ENCODE results near the gene TXNDC11.

Gene TXNDC11

DNA sequence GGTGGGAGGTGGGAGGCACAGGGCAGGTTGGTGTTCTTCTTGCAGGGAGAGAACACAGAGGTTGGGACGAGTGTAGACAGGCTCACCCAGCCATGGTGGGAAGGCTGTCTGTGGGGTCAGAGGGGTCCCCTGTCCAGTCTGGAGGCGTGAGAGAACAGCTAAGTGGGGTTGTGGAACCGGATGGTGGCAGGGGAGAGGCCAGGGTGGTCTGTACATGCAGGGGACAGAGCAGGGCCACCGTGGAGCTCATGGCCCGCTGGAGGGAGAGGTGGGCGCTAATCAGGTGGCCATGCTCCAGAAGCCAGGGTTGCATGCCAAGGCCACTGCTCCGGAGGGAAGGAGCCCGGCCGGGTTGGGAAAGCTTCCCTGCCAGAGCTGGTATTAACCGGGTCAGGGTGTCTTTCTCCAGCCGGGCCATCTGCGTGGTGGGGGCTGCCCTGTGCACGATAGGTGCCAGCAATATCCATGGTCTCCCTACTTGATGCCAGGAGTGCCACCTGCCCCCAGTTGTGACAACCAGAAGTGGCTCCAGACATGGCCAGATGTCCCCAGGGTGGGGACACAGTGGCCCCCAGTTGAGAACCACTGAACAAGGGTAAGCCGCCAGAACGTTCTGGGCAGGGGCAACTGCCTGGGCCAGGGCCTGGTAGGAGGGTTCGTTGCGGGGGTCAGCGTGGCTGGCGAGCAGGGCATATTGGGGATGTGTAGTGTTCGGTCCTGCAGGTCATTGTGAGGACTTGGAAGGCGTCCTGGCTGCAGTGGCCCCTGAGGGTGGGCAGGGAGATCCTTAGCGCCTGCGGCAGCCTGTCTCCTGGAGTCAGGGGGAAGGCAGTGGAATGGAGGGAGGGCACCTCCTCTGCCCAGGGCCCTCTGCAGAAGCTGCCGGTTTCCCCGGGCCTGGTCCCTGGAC is 69.3 kb downstream of the TXNDC11 start:
- no peak for DNase-seq (ENCODE audit: insufficient read length, low spot score)
- FAIRE-seq: peak; percentile 80
- TF ChIP-seq POLR2A (IDR thresholded peaks at IDR 0.05; ENCODE audit: low read depth, low read length) (no peak), POU2F2 (IDR thresholded peaks at IDR 0.05; ENCODE audit: low read depth, low read length) (no peak), PAX5 (IDR thresholded peaks at IDR 0.05; ENCODE audit: insufficient read depth, low read length, severe bottlenecking) (no peak), POLR2AphosphoS5 (IDR thresholded peaks at IDR 0.05; ENCODE audit: low read depth, low read length) (no peak), SPI1 (IDR thresholded peaks at IDR 0.05; ENCODE audit: low read depth, low read length) (no peak), TAF1 (IDR thresholded peaks at IDR 0.05; ENCODE audit: low read depth, low read length) (no peak)

DNA sequence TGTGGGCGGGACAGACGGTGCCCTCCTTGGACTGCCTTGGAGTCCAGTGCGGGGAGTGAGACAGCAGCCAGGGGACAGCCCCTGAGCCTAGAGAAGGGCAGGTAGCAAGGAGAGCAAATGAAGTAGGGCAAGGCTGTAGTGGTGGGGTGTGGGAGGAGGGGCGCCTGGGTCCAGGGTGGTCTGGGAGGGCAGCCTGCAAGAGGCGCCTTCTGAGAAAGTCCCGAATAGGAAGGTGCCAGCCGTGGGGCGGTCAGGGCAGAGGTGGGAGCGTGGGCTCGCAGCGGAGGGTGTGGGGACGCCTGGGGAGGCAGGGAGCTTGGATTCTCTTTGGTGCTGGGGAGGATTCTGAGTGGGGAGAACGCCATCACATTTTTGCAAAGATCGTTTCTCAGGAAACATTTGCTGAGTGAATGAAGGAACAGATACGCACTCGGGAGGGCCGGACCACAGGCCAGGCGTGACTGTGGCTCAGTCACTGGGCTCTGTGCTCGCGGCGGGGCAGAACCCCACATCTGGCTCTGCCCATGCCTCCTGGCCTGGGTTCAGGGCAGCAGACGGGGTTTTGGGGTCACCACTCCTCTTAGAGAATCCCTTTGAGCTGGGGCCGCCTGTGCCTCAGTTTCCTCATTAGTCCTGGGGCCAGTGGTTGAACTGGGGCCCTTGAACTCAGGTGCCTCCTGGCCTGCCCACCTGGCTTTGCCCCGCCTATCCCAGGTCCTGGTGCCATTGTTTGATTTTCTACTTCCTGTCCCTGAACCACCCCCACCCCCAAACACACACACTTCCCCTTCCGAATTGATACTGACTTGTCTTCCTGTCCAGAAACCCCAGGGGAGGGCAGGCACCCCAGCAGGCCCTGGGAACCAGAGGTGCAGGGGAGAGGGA is 70.2 kb downstream of the TXNDC11 start:
- DNase-seq (ENCODE audit: insufficient read length, low spot score): peak; percentile 64
- peak; percentile 63 for FAIRE-seq
- peak; percentile 81 for TF ChIP-seq SPI1 (IDR thresholded peaks at IDR 0.05; ENCODE audit: low read depth, low read length)
- TF ChIP-seq POLR2A (IDR thresholded peaks at IDR 0.05; ENCODE audit: low read depth, low read length): no peak

DNA sequence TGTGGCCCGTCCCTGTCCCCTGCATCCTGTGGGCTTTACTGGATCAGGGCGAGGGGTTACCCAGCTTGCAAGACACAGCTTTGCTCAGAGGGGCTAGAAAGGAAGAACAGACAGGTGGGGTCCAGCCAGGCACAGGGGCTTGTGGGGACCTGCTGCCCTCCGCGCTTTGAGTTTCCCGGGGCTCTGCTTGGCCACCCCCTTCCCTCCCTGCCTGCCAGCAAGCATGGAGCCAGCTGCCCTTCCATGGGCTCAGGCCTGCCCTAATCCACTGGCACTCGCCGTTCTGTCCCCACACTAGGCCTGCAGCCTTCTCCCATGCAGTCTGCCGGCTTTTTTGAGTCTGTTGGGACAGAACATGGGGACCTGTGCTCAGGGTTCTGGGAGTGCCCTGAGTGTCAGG is 71.0 kb downstream of the TXNDC11 start:
- TF ChIP-seq TAF1 (IDR thresholded peaks at IDR 0.05; ENCODE audit: low read depth, low read length): no peak
- no peak for TF ChIP-seq POLR2A (IDR thresholded peaks at IDR 0.05; ENCODE audit: low read depth, low read length)
- no peak for TF ChIP-seq PAX5 (IDR thresholded peaks at IDR 0.05; ENCODE audit: insufficient read depth, low read length, severe bottlenecking)
- TF ChIP-seq SPI1 (IDR thresholded peaks at IDR 0.05; ENCODE audit: low read depth, low read length): no peak
- TF ChIP-seq POLR2AphosphoS5 (IDR thresholded peaks at IDR 0.05; ENCODE audit: low read depth, low read length): no peak
- no peak for TF ChIP-seq POU2F2 (IDR thresholded peaks at IDR 0.05; ENCODE audit: low read depth, low read length)
- no peak for DNase-seq (ENCODE audit: insufficient read length, low spot score)
- FAIRE-seq: no peak

DNA sequence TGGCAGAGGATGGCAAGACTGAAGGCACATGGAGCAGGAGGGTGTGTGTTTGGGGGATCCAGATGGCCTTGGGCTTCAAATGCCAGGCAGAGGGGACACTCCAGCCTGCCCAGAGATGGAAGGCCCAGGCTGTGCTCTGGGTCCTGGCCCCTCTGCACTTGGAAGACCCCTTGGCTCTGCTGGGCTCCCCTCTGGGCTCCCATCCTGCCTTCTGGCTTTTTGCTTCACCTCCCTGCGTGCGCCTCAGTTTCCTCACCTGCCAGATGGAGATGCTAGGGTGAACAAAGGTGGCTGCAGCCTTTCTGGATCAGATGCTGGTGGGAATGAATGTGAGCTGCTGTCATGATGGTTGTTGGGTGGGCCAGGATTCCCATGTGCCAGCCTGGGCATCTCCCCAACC is 71.4 kb downstream of the TXNDC11 start:
- no peak for DNase-seq (ENCODE audit: insufficient read length, low spot score)
- TF ChIP-seq SPI1 (IDR thresholded peaks at IDR 0.05; ENCODE audit: low read depth, low read length) (no peak), POLR2AphosphoS5 (IDR thresholded peaks at IDR 0.05; ENCODE audit: low read depth, low read length) (no peak), POU2F2 (IDR thresholded peaks at IDR 0.05; ENCODE audit: low read depth, low read length) (no peak), TAF1 (IDR thresholded peaks at IDR 0.05; ENCODE audit: low read depth, low read length) (no peak), PAX5 (IDR thresholded peaks at IDR 0.05; ENCODE audit: insufficient read depth, low read length, severe bottlenecking) (no peak), POLR2A (IDR thresholded peaks at IDR 0.05; ENCODE audit: low read depth, low read length) (no peak)
- FAIRE-seq: no peak

DNA sequence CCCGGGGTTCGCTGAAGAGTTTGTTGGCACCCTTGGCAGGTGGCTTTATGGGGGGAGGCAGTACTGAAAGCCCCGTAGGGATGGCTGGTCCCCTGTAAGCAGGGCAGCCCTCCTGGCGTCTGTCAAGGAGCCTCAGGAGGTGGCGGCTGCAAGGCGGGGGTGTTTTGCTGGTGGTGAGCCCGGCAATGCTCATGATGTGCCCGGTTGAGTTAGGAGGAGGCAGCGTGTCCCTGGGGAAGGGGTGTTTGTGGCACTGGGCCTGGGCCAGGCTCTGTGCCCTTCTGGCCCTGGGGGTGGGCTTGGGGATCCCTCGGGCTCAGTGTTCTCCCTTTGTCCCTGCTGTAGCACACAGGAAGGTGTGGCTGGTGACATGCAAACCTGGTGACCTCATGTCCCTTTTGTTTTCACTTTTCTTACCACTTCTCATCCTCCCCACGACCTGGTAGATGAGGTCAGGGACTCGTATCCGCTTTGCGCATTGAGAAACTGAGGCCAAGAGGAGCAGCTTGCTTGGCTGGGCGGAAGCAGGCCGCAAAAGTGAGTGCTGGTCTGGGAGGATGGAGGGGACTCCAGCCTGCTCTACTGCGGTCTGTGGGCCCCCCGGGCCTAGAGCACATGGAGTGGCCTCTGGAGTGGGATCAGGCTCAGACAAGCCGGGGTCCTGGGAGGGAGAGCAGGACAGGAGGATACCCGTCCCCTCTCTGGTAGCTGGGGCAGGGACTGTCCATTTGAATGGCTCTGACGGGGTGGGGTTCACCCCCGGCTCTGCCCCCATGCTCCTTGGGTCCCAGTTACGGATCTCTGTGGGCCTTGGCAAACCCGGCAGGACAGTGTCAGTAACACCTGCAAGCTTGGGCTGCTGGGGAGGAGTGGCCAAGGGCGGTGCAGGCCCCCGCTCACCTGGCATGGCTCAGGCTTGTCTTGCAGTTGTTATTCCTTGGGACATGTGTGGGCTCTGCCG is 72.2 kb downstream of the TXNDC11 start:
- TF ChIP-seq POLR2A (IDR thresholded peaks at IDR 0.05; ENCODE audit: low read depth, low read length) (no peak), POU2F2 (IDR thresholded peaks at IDR 0.05; ENCODE audit: low read depth, low read length) (peak; percentile 56; the same call in 1 of the 2 replicates), PAX5 (IDR thresholded peaks at IDR 0.05; ENCODE audit: insufficient read depth, low read length, severe bottlenecking) (no peak), SPI1 (IDR thresholded peaks at IDR 0.05; ENCODE audit: low read depth, low read length) (peak; percentile 37; the same call in 1 of the 2 replicates)
- peak; percentile 94 for FAIRE-seq
- DNase-seq (ENCODE audit: insufficient read length, low spot score): no peak

DNA sequence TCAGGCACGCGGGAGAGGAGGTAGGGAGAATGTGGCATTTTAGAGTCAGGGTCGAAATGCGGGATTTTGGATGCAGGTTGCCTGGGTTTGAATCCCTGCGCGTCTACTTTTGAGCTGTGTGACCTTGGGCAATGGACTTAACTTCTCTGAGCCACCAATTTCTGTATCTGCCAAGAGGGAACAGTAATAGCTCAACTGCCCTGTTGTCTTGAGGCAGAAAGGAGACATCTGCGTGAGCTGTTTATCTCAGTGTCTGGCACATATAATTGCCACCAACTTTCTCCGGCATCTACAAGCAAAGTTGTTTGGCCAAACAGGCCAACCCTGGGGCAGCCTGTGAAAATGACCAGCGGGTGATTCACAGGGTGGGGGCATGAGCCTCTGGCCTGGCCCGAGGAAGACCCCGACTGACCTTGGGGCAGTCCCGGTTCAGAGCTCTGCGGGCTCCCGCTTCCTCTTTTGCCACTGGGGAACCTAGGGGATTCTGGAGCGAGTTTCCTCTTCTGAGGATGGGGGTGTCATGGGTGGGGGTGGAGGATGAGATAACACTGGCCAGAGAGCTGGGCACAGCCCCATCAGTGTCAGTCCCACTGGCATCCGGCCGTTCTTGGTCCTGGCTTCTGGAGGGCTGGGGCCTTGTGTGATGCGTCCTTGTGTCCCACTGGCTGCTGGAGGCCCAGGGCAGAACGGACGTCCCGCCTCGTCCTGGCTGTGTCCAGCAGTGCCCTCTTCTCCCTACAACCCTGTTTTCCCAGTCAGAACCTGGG is 73.1 kb downstream of the TXNDC11 start:
- FAIRE-seq (peak; percentile 86), DNase-seq (ENCODE audit: insufficient read length, low spot score) (no peak)
- TF ChIP-seq POLR2AphosphoS5 (IDR thresholded peaks at IDR 0.05; ENCODE audit: low read depth, low read length): no peak
- peak; percentile 31; the same call in 1 of the 2 replicates for TF ChIP-seq TAF1 (IDR thresholded peaks at IDR 0.05; ENCODE audit: low read depth, low read length)
- peak; percentile 29; the same call in 1 of the 2 replicates for TF ChIP-seq POLR2A (IDR thresholded peaks at IDR 0.05; ENCODE audit: low read depth, low read length)
- peak; percentile 96 for TF ChIP-seq SPI1 (IDR thresholded peaks at IDR 0.05; ENCODE audit: low read depth, low read length)

DNA sequence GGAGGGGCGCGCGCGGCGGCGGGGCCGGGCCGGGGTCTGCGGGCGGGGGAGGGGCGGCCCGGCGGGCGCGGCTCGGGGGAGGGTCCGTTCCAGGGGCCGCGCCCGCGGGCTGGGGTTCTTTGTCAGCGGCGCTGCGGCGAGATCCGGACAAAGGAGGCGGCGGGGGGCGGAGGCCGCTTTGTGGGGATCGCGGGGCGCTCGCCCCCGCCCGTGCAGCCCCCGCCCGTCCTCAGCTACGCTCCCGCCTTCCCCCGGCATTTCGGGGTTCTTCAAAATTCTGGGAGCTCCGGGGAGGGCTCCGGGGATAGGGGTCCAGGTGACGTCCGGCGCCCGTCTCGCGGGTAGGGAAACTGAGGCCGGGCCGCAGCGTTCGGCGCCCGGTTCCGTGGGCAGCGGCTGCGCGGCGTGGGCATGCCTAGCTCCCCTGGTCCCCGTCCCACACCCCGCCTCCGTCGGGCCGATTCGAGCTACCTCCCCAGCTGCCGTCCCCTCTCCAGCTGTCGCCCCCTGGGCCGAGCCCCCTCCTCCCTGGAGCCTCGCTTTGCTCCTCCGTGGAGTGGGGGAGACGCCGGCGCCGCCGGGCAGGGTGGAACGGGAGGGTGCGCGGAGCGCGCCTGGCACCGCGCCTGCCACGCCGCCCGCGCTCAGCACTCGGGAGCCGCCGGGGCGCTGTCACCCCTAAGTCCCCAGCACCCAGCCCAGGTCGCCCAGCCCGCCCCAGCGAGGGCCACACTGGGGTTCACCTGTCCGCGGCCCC is 73.9 kb downstream of the TXNDC11 start:
- no peak for TF ChIP-seq POLR2A (IDR thresholded peaks at IDR 0.05; ENCODE audit: low read depth, low read length)
- no peak for TF ChIP-seq SPI1 (IDR thresholded peaks at IDR 0.05; ENCODE audit: low read depth, low read length)
- no peak for TF ChIP-seq POU2F2 (IDR thresholded peaks at IDR 0.05; ENCODE audit: low read depth, low read length)
- no peak for TF ChIP-seq TAF1 (IDR thresholded peaks at IDR 0.05; ENCODE audit: low read depth, low read length)
- no peak for TF ChIP-seq PAX5 (IDR thresholded peaks at IDR 0.05; ENCODE audit: insufficient read depth, low read length, severe bottlenecking)
- TF ChIP-seq POLR2AphosphoS5 (IDR thresholded peaks at IDR 0.05; ENCODE audit: low read depth, low read length): no peak
- DNase-seq (ENCODE audit: insufficient read length, low spot score) (no peak), FAIRE-seq (no peak)

Measured in GM12891 (cell line).